ENCODE measurements around the gene PHF12.

DNA sequence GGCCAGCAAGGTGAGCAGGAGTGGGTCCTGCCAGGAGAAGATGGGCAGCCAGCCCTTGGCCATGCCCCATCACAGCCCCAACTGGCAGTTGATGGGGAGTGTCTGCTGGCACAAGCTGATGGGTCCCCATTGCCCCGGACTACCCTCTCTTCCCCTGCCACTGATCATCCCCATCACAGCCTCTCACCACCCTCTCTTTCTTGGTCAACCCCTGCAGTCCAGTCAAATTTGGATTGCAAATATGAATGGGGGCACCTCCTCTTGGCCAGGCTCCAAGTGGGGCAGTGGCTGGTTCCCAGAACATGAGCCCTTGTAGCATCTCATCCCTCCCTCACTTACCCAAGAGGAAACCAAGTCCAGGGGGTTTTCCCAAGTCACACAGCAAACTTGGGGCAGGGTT is 37.2 kb upstream of the PHF12 start:
- TF ChIP-seq, protein P1, sequence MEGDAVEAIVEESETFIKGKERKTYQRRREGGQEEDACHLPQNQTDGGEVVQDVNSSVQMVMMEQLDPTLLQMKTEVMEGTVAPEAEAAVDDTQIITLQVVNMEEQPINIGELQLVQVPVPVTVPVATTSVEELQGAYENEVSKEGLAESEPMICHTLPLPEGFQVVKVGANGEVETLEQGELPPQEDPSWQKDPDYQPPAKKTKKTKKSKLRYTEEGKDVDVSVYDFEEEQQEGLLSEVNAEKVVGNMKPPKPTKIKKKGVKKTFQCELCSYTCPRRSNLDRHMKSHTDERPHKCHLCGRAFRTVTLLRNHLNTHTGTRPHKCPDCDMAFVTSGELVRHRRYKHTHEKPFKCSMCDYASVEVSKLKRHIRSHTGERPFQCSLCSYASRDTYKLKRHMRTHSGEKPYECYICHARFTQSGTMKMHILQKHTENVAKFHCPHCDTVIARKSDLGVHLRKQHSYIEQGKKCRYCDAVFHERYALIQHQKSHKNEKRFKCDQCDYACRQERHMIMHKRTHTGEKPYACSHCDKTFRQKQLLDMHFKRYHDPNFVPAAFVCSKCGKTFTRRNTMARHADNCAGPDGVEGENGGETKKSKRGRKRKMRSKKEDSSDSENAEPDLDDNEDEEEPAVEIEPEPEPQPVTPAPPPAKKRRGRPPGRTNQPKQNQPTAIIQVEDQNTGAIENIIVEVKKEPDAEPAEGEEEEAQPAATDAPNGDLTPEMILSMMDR (IDR thresholded peaks at IDR 0.05): no peak
- TF ChIP-seq POLR2A (IDR thresholded peaks at IDR 0.05): no peak
